ENCODE measurements around the gene SAE1.

Gene SAE1

DNA sequence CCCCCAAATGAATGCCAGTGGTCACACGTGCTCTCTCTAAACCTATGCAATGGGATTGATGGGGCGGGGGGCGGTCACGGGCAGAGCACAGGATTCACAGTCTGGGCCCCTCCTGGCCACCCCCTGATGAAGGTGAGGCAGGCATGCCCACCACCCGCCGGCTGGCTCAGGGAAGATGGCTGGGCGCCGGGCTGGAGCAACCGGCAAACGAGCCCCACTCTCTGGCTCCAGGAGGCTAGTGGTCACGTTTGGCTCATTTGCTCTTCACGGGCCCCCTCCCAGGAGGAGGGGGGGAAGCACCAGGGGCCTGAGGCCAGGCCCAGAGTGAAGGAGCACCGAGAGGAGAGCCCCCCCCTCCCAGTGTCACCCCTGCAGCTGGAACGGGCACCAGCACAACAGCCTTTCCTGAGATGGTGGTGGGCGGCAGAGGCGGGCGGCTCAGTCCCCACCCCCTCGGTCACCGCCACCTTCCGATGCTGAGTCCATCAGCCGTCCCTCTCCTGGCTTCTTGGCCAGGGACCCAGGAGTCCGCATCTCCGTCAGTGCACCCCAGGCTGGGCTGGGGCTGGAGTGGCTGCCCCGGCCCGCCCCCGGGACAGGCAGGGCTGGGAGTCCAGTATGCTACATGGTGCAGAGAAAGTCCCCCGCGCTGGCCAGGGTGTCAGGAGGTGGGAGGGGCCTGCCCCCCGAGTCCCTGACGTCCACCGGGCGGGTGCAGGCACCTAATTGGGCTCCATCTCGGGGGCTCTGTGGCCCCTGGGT, 90.6 kb downstream of the SAE1 start:
- ATAC-seq (ENCODE audit: insufficient read depth, low read depth) (no peak), DNase-seq (no peak)
- H3K27ac ChIP-seq (ENCODE audit: low read length) = no peak overlapping the region
- H3K4me3 ChIP-seq (ENCODE audit: low read depth in 1 of 2, low read length in 2 of 2) = no peak overlapping the region
- no peaks in the 10 kb centered on the region for H3K27me3 ChIP-seq (ENCODE audit: insufficient read depth, low read length, poor library complexity)
- H3K9me3 ChIP-seq (ENCODE audit: insufficient read depth, low read length, severe bottlenecking) = no peaks in the 10 kb centered on the region
- no peaks in the 10 kb centered on the region for H3K79me2 ChIP-seq (ENCODE audit: insufficient read depth, low read length)
- H3K4me2 ChIP-seq (ENCODE audit: insufficient read depth, low read length) = no peak overlapping the region
- no peak overlapping the region for H2AFZ ChIP-seq (ENCODE audit: low read depth, low read length)
- H4K20me1 ChIP-seq (ENCODE audit: insufficient read depth, low read length) = peaks cover 7% of the 10 kb centered on the region; the same call in 1 of the 2 replicates
- H3K9ac ChIP-seq (ENCODE audit: low read depth, low read length) = no peak overlapping the region
- H3K4me1 ChIP-seq (ENCODE audit: insufficient read depth, low read length) = peaks cover 11% of the 10 kb centered on the region
- TF ChIP-seq CTCF (IDR thresholded peaks at IDR 0.05; ENCODE audit: borderline replicate concordance, extremely low read depth, low read length, poor library complexity, severe bottlenecking) (no peak), EZH2 (IDR thresholded peaks at IDR 0.05; ENCODE audit: borderline replicate concordance, low read depth, low read length, severe bottlenecking) (no peak)
- peaks cover 16% of the 10 kb centered on the region for H3K36me3 ChIP-seq (ENCODE audit: insufficient read depth, low read length)

DNA sequence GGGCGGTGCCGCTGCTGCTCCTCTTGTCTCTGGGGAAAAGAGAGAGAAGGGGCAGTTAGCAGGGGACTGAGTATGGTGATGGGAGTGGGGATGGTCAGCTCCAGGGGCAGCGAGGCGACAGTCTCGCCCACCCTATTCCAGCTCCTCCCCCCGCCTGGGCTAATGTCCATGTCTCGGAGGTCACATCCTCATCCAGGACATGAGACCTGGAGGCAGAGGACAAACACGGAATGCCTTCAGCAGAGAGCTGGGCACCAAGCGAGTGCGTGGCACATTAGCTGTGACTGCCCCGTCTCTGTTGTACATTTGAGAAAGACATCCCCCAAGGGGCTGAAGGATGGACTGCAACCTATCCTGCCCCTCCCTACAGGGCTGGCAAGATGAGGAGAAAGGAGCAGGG, 91.3 kb downstream of the SAE1 start:
- Histone ChIP-seq H2AFZ (ENCODE audit: low read depth, low read length) (no peak overlapping the region), H3K4me2 (ENCODE audit: insufficient read depth, low read length) (no peak overlapping the region), H3K4me3 (ENCODE audit: low read depth in 1 of 2, low read length in 2 of 2) (no peak overlapping the region), H3K79me2 (ENCODE audit: insufficient read depth, low read length) (no peaks in the 10 kb centered on the region), H3K9ac (ENCODE audit: low read depth, low read length) (no peak overlapping the region), H3K27me3 (ENCODE audit: insufficient read depth, low read length, poor library complexity) (no peaks in the 10 kb centered on the region), H3K36me3 (ENCODE audit: insufficient read depth, low read length) (peaks cover 16% of the 10 kb centered on the region), H3K9me3 (ENCODE audit: insufficient read depth, low read length, severe bottlenecking) (no peaks in the 10 kb centered on the region), H4K20me1 (ENCODE audit: insufficient read depth, low read length) (peaks cover 8% of the 10 kb centered on the region), H3K4me1 (ENCODE audit: insufficient read depth, low read length) (peaks cover 18% of the 10 kb centered on the region), H3K27ac (ENCODE audit: low read length) (no peak overlapping the region)
- no peak for DNase-seq
- no peak for TF ChIP-seq EZH2 (IDR thresholded peaks at IDR 0.05; ENCODE audit: borderline replicate concordance, low read depth, low read length, severe bottlenecking)
- TF ChIP-seq CTCF (IDR thresholded peaks at IDR 0.05; ENCODE audit: borderline replicate concordance, extremely low read depth, low read length, poor library complexity, severe bottlenecking) = no peak
- no peak for ATAC-seq (ENCODE audit: insufficient read depth, low read depth)

DNA sequence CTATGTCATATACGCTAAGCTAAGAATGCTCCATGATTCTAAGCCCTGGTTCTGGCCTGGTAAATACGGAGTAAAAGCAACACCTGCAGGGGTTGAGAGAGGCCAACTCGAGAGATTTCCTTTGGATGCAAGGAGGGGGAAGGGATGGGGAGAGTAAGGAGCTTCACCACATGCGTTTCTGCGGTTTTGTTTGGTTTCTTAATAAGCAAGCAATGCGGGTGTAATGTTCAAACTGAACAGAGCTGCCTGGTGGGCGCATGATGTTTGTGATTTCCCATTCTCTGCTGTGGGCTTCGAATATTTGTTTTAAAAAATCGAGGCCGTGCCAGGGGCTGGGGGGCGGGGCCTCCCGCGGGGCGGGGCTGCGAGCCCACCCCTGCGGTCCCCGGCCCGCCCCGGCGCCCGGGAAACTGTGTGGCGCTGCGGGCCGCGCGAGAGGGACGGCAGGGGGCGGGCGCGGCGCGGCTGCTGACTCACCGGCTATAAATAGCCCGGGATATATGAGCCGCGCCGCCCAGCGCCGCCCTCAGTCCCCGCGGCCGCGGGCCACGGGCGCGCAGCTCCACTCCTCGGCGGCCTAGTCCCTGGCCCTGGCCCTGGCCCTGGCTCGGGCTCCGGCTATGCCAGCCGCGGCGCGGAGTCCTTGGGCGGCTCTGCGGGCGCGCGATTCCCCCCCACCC, 95.3 kb downstream of the SAE1 start:
- peak; percentile 86 for DNase-seq
- H3K9me3 ChIP-seq (ENCODE audit: insufficient read depth, low read length, severe bottlenecking) = no peaks in the 10 kb centered on the region
- H3K27ac ChIP-seq (ENCODE audit: low read length) = peak overlapping the region; percentile 87
- H2AFZ ChIP-seq (ENCODE audit: low read depth, low read length) = peak overlapping the region; percentile 60
- ATAC-seq (ENCODE audit: insufficient read depth, low read depth) = peak; percentile 70
- no peaks in the 10 kb centered on the region for H3K79me2 ChIP-seq (ENCODE audit: insufficient read depth, low read length)
- H3K4me2 ChIP-seq (ENCODE audit: insufficient read depth, low read length) = peak overlapping the region; percentile 77
- TF ChIP-seq CTCF (IDR thresholded peaks at IDR 0.05; ENCODE audit: borderline replicate concordance, extremely low read depth, low read length, poor library complexity, severe bottlenecking) (peak; percentile 2), EZH2 (IDR thresholded peaks at IDR 0.05; ENCODE audit: borderline replicate concordance, low read depth, low read length, severe bottlenecking) (no peak)
- H3K4me3 ChIP-seq (ENCODE audit: low read depth in 1 of 2, low read length in 2 of 2) = peak overlapping the region; percentile 6 to 47; a peak in 3 of 4 replicates
- peaks cover 50% of the 10 kb centered on the region for H3K4me1 ChIP-seq (ENCODE audit: insufficient read depth, low read length)
- H3K36me3 ChIP-seq (ENCODE audit: insufficient read depth, low read length) = peaks cover 11% of the 10 kb centered on the region
- H3K9ac ChIP-seq (ENCODE audit: low read depth, low read length) = peak overlapping the region; percentile 48
- H4K20me1 ChIP-seq (ENCODE audit: insufficient read depth, low read length) = peaks cover 39% of the 10 kb centered on the region
- H3K27me3 ChIP-seq (ENCODE audit: insufficient read depth, low read length, poor library complexity) = no peaks in the 10 kb centered on the region

All from DND-41 (cell line).